Upper lobe of right lung (tissue), 1 donor: ENCODE measurements around the gene MARCHF3. TPM values are rescaled to one million over a fixed set of nuclear protein-coding genes. Genes with fewer than 3 reads are reported as not detected.

ENCODE experiments used
- ATAC-seq: fragments of 200-7000 bp; cut with Tn5 transposase; one replicate; pipeline ENCODE4 v1.9.1; 2020; ENCODE audit warnings: mild to moderate bottlenecking, moderate library complexity
- DNase-seq: peaks from one replicate; pipeline ENCODE4 v3.0.0-alpha.2; 2020
- H3K27ac ChIP-seq: fragments of 200-600 bp; one replicate; pipeline ENCODE4 v1.8.0; 2022
- H3K27me3 ChIP-seq: fragments of 200-600 bp; one replicate; pipeline ENCODE4 v1.8.0; 2022; ENCODE audit warnings: mild to moderate bottlenecking
- H3K36me3 ChIP-seq: fragments of 200-600 bp; one replicate; pipeline ENCODE4 v1.8.0; 2022
- H3K4me1 ChIP-seq: fragments of 200-600 bp; one replicate; pipeline ENCODE4 v1.8.0; 2022
- H3K4me3 ChIP-seq: fragments of 200-600 bp; one replicate; pipeline ENCODE4 v1.8.0; 2022; ENCODE audit warnings: mild to moderate bottlenecking
- H3K9me3 ChIP-seq: fragments of 200-600 bp; one replicate; pipeline ENCODE4 v1.8.0; 2022
- intact Hi-C: fragments of 100-400 bp; cut with DNase I; formaldehyde crosslinking; loops from one replicate; pipeline ENCODE4 v1.11.0; 2022
- total RNA-seq: library from RNA; stranded (reverse); fragmentation: NEBNext Ultra II Directional; extraction: Animal tissue kit (Norgen Biotek cat#: 25700); gene quantifications from one replicate; pipeline ENCODE4 v1.2.1, GENCODE V29; 2021
- TF ChIP-seq, protein P1 (sequence below): fragments of 200-600 bp; IDR thresholded peaks from one replicate; pipeline ENCODE4 v1.8.0; 2022; ENCODE audit warnings: antibody characterized with exemption
- donor health status: DM: no; HTN: yes; CAD: no; lungs with severe emphysema.

Gene MARCHF3
- total RNA-seq, 1 donor from 2014 or later, result 11.1 TPM

DNA sequence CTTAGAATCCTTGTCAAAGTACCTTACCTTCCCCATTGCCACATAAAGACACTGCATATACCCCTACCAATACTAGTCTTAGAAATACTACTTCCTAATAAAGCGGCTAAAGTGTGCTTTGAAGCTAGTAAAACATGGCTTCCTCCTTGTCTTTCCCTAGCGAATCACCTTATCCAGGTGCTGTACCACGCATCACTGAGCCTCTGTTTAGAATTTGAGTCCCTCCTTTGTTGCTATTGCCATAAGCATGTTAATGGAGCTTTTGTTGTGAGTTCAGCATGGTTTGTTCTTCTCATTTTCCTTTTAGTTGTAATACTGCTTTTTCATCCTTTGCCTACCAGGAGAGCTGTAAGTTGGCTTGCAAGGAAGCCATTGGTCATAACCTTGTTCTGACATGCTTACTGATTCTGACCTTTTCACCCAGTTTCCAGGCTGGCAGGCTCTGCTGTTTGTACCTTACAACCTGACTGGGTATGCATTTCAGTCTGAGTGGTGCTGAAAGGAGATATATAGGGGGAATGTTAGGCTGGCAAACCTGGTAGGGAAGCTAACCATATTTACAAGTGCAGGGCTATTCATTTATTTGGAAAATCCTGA, 203.6 kb downstream of the MARCHF3 start:
- DNase-seq (no peak), ATAC-seq (no peak)
- TF ChIP-seq, protein P1, sequence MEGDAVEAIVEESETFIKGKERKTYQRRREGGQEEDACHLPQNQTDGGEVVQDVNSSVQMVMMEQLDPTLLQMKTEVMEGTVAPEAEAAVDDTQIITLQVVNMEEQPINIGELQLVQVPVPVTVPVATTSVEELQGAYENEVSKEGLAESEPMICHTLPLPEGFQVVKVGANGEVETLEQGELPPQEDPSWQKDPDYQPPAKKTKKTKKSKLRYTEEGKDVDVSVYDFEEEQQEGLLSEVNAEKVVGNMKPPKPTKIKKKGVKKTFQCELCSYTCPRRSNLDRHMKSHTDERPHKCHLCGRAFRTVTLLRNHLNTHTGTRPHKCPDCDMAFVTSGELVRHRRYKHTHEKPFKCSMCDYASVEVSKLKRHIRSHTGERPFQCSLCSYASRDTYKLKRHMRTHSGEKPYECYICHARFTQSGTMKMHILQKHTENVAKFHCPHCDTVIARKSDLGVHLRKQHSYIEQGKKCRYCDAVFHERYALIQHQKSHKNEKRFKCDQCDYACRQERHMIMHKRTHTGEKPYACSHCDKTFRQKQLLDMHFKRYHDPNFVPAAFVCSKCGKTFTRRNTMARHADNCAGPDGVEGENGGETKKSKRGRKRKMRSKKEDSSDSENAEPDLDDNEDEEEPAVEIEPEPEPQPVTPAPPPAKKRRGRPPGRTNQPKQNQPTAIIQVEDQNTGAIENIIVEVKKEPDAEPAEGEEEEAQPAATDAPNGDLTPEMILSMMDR, result no peak
- H3K9me3 ChIP-seq, result no peaks in the 10 kb centered on the region
- H3K36me3 ChIP-seq, result no peaks in the 10 kb centered on the region
- intact Hi-C loops, result no loop called here
- H3K27ac ChIP-seq, result no peak overlapping the region
- no peaks in the 10 kb centered on the region for H3K4me1 ChIP-seq
- no peak overlapping the region for H3K4me3 ChIP-seq
- H3K27me3 ChIP-seq, result no peaks in the 10 kb centered on the region

DNA sequence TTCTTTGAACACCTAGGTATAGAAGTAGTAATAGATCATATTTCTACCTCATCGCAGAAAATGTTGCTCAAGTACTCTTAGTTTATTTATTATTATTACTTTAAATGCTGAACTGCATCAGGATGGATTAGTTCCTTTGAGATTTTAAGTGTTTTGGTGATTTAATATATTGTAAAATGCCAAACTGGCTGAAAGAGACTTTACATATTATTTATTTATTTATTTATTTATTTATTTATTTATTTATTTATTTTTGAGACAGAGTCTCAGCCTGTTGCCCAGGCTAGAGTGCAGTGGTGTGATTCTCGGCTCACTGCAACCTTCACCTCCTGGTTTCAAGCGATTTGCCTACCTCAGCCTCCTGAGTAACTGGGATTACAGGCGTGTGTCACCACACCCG, 211.1 kb downstream of the MARCHF3 start:
- Histone ChIP-seq H3K4me1 (no peaks in the 10 kb centered on the region), H3K27ac (no peak overlapping the region), H3K27me3 (no peaks in the 10 kb centered on the region), H3K4me3 (no peak overlapping the region), H3K36me3 (no peaks in the 10 kb centered on the region), H3K9me3 (no peaks in the 10 kb centered on the region)
- intact Hi-C loops, result no loop called here
- TF ChIP-seq, protein P1, result no peak
- no peak for DNase-seq
- ATAC-seq, result no peak

DNA sequence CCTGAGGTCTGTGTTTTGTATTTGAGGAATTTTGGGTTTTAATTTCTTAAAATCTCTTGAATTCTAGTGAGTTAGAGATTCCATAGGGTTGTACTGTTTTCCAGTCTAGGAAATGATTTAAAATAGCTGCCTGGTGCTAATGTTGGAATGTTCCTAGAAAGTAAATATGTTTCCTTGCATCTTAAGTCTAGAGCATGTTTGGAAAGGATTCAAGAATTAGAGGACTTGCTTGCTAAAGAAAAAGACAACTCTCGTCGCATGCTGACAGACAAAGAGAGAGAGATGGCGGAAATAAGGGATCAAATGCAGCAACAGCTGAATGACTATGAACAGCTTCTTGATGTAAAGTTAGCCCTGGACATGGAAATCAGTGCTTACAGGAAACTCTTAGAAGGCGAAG, 211.6 kb downstream of the MARCHF3 start:
- TF ChIP-seq, protein P1, result no peak
- Histone ChIP-seq H3K9me3 (no peaks in the 10 kb centered on the region), H3K4me3 (no peak overlapping the region), H3K27ac (no peak overlapping the region), H3K4me1 (no peaks in the 10 kb centered on the region), H3K27me3 (no peaks in the 10 kb centered on the region), H3K36me3 (no peaks in the 10 kb centered on the region)
- ATAC-seq, result no peak
- DNase-seq, result no peak
- intact Hi-C loops, result no loop called here

Other genes with a start within 250 kb of the MARCHF3 start
- gene C5orf63, start 42.9 kb upstream of the MARCHF3 start, total RNA-seq, result 10.1 TPM